HepG2 (cell line): ENCODE data around the gene TEDC1.

Source experiments
- KDM5A ChIP-seq: fragments of 200-600 bp; sonication (generic); IDR thresholded peaks from 2 replicates; pipeline ENCODE4 v1.7.0; 2018; ENCODE audit warnings: antibody characterized with exemption, mild to moderate bottlenecking, low read length, borderline replicate concordance
- MED1 ChIP-seq: sonication (generic); formaldehyde crosslinking; IDR thresholded peaks from 2 replicates; pipeline ENCODE4 v1.4.0; 2020; ENCODE audit warnings: missing genetic modification reagents
- POLR2A ChIP-seq, 2 experiments: IDR thresholded peaks; 2 replicates each; pipeline ENCODE4 v1.6.1; 2011; ENCODE audit warnings: low read depth in 2 of 2, low read length in 2 of 2, mild to moderate bottlenecking in 1 of 2, moderate library complexity in 1 of 2; ENCODE audit not compliant: insufficient read depth in 1 of 2
- POLR2AphosphoS5 ChIP-seq: IDR thresholded peaks from 2 replicates; pipeline ENCODE4 v1.6.1; 2012; ENCODE audit warnings: low read depth, low read length
- ZNF138 ChIP-seq: sonication (generic); formaldehyde crosslinking; IDR thresholded peaks from 2 replicates; pipeline ENCODE4 v1.5.0; 2020; ENCODE audit warnings: mild to moderate bottlenecking, low read depth, missing genetic modification reagents
- TF ChIP-seq, protein P1 (sequence below): IDR thresholded peaks from 2 replicates; pipeline ENCODE4 v1.6.1; 2012; ENCODE audit warnings: inconsistent platforms
- TF ChIP-seq, protein P2 (sequence below): sonication (generic); formaldehyde crosslinking; IDR thresholded peaks from 2 replicates; pipeline ENCODE4 v1.4.0; 2020; ENCODE audit warnings: missing genetic modification reagents
- TF ChIP-seq, protein P3 (sequence below): sonication (generic); formaldehyde crosslinking; IDR thresholded peaks from 2 replicates; pipeline ENCODE4 v1.5.0; 2020; ENCODE audit warnings: mild to moderate bottlenecking, missing genetic modification reagents, moderate library complexity
- TF ChIP-seq, protein P4 (sequence below), 2 experiments: sonication (generic) in 1 of 2; formaldehyde crosslinking in 1 of 2; IDR thresholded peaks; 2 replicates each; pipeline versions ENCODE4 v1.6.1 to v1.9.0; 2014 to 2022; ENCODE audit warnings: antibody characterized with exemption in 1 of 2, borderline replicate concordance in 1 of 2, inconsistent platforms in 1 of 2, low read depth in 1 of 2, missing genetic modification reagents in 1 of 2
- TF ChIP-seq, protein P5 (sequence below): sonication (generic); formaldehyde crosslinking; conservative IDR thresholded peaks from 2 replicates; pipeline ENCODE4 v1.4.0; 2020; ENCODE audit warnings: missing genetic modification reagents
- TF ChIP-seq, protein P6 (sequence below): sonication (generic); formaldehyde crosslinking; IDR thresholded peaks from 2 replicates; pipeline ENCODE4 v1.5.0; 2020; ENCODE audit warnings: mild to moderate bottlenecking, missing genetic modification reagents

DNA sequence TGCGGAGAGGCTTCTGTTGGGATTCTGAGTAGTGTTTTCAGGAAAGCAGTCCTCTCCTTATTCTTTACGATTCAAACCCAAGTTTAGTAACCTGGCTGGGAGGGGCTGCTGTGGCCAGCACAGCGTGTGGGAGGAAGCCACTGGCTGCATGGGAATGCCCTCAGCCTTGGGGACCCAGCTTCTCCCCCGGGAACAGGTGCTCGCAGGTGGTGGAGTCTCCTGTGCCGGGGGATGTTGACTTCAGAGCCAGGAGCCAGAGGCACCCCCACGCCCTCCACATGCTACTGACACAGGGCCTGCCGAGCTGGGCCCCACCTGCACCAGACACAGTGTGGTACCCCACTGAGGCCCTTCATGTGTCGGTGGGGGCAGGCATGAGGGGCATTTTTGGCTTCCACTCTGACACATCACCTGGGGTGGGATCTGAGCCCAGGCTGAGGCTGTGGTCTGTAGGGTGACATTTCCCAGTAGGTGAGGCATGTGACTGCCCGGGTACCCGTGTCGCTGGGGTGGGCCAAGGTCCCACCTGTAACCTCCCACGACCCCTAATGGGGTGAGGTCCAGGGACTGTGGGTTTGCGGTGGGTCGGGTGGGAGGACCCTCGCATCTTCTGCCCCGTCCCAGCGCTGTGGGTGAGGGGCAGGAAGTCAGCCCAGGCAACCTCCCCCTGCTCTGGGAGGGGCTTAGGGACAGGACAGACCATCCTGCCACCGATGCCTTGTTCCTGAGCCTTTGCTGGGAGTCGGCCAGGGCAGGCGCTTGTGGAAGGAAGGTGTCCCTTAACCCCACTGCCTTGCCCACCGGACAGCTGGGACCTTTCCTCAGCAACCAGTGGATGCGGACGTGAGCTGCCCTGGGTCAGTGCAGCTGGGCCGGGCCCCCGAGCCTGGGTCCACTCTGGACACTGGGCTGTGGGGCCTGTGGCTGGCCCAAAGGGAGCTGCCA, 44.9 kb upstream of the TEDC1 start:
- no peak for TF ChIP-seq POLR2AphosphoS5
- TF ChIP-seq, protein P1, sequence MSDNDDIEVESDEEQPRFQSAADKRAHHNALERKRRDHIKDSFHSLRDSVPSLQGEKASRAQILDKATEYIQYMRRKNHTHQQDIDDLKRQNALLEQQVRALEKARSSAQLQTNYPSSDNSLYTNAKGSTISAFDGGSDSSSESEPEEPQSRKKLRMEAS: no peak
- TF ChIP-seq, protein P2, sequence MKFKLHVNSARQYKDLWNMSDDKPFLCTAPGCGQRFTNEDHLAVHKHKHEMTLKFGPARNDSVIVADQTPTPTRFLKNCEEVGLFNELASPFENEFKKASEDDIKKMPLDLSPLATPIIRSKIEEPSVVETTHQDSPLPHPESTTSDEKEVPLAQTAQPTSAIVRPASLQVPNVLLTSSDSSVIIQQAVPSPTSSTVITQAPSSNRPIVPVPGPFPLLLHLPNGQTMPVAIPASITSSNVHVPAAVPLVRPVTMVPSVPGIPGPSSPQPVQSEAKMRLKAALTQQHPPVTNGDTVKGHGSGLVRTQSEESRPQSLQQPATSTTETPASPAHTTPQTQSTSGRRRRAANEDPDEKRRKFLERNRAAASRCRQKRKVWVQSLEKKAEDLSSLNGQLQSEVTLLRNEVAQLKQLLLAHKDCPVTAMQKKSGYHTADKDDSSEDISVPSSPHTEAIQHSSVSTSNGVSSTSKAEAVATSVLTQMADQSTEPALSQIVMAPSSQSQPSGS (CRISPR knock-in tag): no peak
- TF ChIP-seq POLR2A (IDR thresholded peaks at IDR 0.05; ENCODE audit: insufficient read depth in 1 of 2, low read depth in 2 of 2, low read length in 2 of 2): no peak
- no peak for TF ChIP-seq MED1 (CRISPR knock-in tag)
- TF ChIP-seq ZNF138 (CRISPR knock-in tag): no peak
- no peak for TF ChIP-seq KDM5A
- TF ChIP-seq, protein P3, sequence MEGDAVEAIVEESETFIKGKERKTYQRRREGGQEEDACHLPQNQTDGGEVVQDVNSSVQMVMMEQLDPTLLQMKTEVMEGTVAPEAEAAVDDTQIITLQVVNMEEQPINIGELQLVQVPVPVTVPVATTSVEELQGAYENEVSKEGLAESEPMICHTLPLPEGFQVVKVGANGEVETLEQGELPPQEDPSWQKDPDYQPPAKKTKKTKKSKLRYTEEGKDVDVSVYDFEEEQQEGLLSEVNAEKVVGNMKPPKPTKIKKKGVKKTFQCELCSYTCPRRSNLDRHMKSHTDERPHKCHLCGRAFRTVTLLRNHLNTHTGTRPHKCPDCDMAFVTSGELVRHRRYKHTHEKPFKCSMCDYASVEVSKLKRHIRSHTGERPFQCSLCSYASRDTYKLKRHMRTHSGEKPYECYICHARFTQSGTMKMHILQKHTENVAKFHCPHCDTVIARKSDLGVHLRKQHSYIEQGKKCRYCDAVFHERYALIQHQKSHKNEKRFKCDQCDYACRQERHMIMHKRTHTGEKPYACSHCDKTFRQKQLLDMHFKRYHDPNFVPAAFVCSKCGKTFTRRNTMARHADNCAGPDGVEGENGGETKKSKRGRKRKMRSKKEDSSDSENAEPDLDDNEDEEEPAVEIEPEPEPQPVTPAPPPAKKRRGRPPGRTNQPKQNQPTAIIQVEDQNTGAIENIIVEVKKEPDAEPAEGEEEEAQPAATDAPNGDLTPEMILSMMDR: no peak
- TF ChIP-seq, protein P4, sequence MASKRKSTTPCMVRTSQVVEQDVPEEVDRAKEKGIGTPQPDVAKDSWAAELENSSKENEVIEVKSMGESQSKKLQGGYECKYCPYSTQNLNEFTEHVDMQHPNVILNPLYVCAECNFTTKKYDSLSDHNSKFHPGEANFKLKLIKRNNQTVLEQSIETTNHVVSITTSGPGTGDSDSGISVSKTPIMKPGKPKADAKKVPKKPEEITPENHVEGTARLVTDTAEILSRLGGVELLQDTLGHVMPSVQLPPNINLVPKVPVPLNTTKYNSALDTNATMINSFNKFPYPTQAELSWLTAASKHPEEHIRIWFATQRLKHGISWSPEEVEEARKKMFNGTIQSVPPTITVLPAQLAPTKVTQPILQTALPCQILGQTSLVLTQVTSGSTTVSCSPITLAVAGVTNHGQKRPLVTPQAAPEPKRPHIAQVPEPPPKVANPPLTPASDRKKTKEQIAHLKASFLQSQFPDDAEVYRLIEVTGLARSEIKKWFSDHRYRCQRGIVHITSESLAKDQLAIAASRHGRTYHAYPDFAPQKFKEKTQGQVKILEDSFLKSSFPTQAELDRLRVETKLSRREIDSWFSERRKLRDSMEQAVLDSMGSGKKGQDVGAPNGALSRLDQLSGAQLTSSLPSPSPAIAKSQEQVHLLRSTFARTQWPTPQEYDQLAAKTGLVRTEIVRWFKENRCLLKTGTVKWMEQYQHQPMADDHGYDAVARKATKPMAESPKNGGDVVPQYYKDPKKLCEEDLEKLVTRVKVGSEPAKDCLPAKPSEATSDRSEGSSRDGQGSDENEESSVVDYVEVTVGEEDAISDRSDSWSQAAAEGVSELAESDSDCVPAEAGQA (IDR thresholded peaks at IDR 0.05; ENCODE audit: low read depth): no peak
- TF ChIP-seq, protein P4 (CRISPR knock-in tag; IDR thresholded peaks at IDR 0.05; ENCODE audit: borderline replicate concordance): no peak
- TF ChIP-seq, protein P5, sequence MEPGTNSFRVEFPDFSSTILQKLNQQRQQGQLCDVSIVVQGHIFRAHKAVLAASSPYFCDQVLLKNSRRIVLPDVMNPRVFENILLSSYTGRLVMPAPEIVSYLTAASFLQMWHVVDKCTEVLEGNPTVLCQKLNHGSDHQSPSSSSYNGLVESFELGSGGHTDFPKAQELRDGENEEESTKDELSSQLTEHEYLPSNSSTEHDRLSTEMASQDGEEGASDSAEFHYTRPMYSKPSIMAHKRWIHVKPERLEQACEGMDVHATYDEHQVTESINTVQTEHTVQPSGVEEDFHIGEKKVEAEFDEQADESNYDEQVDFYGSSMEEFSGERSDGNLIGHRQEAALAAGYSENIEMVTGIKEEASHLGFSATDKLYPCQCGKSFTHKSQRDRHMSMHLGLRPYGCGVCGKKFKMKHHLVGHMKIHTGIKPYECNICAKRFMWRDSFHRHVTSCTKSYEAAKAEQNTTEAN (CRISPR knock-in tag): no peak
- TF ChIP-seq, protein P6, sequence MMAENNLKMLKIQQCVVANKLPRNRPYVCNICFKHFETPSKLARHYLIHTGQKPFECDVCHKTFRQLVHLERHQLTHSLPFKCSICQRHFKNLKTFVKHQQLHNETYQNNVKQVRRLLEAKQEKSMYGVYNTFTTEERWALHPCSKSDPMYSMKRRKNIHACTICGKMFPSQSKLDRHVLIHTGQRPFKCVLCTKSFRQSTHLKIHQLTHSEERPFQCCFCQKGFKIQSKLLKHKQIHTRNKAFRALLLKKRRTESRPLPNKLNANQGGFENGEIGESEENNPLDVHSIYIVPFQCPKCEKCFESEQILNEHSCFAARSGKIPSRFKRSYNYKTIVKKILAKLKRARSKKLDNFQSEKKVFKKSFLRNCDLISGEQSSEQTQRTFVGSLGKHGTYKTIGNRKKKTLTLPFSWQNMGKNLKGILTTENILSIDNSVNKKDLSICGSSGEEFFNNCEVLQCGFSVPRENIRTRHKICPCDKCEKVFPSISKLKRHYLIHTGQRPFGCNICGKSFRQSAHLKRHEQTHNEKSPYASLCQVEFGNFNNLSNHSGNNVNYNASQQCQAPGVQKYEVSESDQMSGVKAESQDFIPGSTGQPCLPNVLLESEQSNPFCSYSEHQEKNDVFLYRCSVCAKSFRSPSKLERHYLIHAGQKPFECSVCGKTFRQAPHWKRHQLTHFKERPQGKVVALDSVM (CRISPR knock-in tag): no peak
